NCI-H748 (cell line): ENCODE data around the gene C11orf98.

Experiments
- DNase-seq: peaks from one replicate; lab custom pipeline; 2025; ENCODE audit not compliant: unreplicated experiment; lab: John Stamatoyannopoulos, UW

The C11orf98 gene

DNA sequence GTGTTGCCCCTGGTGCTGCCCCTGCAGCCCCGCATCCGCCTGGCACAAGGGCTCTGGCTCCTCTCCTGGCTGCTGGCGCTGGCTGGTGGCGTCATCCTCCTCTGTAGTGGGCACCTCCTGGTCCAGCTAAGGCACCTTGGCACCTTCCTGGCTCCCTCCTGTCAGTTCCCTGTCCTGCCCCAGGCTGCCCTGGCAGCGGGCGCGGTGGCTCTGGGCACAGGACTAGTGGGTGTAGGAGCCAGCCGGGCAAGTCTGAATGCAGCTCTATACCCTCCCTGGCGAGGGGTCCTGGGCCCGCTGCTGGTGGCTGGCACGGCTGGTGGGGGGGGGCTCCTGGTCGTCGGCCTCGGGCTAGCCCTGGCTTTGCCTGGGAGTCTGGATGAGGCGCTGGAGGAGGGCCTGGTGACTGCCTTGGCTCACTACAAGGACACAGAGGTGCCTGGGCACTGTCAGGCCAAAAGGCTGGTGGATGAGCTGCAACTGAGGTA is 51.7 kb downstream of the C11orf98 start:
- no peak for DNase-seq
